Fibroblast of upper back skin (primary cell): Measurements from ENCODE around the gene WDR53.
"Not testable (repeated sequence)": the region's sequence is repeated elsewhere in the genome, so short reads cannot be mapped to it uniquely, and the experiment has no call there.

Source experiments
- DNase-seq: peaks from one replicate; pipeline ENCODE4 v3.0.0-alpha.2; 2013

The WDR53 gene

DNA sequence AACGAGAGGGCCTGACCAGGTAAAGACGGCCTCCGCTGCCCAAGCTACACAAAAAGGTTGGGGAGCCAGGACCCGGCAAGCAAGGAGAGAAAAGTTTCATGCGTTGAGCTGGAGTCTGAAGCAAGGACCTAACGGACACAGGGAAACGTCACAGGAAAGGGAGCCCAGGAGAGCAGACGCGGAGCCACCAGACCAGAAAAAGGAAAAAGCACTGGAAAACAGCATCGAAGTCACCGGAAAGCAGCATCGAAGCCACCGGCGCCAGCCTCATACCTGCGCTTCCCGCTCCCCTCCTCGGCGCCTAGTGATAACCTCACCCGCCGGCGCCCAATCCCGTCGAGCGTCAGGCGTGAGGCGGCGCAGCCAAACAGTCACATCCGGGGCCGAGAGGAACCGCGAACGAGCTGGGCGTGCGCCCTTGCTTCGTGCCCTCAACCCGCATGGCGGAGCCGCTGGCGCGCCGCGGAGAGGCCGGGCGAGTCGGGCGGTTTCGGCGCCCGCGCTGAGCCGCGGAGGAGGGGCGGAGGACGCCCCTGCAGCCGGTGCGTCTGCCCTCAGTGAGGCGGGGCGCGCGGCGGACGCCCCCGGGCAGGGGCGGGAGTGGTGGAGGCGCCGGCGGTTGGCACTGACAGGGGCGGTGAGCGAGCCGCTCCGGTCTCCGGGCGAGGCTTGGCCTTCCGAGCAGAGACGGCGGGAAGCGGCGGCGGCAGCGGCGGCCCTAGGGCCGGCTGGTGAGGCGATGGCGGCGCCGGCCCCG, at the start of gene WDR53, which contains the start of gene FBXO45:
TSS of gene WDR53 (minus strand) at position 309 of the 757 bp plus-strand sequence. CDS start 7,079 bp downstream, outside the sequence.
TSS of gene FBXO45 (plus strand) at position 415 of the 757 bp plus-strand sequence. CDS start at position 740, 325 bp downstream.
- peak; percentile 92 for DNase-seq

DNA sequence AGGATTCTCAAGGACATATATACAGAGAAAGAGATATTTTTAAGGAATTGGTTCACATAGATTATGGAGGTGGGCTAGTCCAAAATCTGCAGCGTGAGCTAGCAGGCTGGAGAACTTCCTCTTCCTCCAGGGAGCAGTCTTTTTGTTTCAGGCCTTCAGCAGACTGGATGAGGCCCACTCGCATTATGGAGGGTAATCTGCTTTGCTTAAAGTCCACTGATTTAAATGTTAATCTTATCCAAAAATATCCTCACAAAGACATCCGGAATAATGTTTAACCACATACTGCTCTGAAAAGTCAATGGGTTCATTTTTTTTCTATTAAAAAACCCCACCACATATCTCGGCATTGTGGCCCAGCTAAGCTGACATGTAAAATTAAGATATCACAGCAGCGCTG, 48.9 kb upstream of the WDR53 start:
- no peak for DNase-seq

DNA sequence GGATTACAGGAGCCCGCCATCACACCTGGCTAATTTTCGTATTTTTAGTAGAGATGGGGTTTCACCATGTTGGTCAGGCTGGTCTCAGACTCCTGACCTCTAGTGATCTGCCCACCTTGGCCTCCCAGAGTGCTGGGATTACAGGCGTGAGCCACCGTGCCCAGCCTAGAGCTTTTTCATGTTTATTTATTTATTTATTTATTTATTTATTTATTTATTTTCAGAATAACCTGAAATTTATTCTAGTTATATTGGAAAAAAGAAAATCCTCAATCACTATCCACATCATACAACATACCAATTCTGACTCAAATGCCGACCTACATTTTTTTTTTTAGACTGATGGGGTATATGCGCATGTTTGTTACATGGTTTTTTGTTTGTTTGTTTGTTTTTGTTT, 46.9 kb upstream of the WDR53 start:
- not testable (repeated sequence) for DNase-seq

DNA sequence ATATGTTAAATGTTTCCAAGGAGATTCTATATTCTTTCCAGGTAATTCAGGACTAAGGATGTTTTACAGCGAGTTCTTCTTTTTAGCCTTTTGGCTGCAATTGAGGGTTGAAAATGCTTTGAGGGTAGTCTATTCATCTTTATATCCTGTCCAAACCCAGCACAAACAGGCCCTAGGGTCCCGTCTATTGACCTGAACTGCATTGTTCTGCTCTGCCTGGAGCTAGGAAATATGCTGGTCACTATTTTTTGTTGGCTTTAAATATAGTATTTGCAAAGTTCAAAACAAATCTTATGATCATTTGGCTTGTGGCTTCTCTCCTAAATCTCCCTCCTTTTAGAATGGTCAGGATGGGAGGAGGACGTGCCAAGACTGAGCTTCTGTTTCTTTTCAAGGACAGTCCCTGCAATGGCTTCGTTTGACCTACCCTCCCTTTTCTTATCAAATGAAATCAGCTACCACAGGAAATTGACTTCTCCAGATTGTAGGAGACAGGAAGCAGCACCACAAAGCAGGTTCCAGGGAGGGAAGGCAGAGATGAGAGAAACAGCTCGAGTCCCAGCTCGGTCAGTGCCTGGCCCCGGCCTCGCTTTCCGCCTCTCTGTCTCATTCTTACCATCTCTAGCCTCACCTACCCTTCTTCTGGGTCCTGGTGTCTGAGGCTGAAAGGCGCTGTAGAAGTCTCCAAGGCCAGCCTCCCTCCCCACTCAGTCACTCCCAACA, 43.6 kb upstream of the WDR53 start:
- no peak for DNase-seq

DNA sequence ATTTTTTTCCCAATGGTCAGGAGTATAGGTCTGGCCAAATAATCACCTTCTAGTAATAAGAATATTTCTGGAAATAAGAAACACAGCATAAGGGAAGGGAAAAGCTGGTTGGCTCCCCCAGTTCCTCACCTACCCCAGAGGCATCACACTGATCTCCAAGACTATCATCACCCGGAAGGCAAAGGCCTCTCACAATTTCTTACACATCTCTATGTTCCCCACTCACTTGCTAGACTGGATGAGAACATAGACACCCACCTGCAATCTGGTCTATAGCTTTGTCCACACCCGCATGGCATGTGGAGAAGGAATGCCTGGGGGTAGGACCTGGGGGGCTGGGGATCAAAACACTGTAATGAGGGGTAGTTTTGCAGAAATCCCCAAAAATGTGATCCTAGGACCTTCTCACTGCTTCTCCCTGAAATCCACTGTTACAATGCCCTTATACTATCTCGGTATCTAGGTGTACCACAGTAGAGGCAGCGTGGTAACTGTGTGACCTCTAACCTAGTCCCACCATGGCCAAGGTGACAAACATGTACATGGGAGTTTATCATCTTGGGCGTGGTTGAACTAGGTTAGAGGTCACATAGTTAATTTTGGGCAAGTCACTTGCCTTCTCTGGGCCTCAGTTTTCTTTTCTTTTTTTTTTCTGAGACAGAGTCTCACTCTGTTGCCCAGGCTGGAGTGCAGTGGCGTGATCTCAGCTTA, 41.6 kb upstream of the WDR53 start:
- no peak for DNase-seq

DNA sequence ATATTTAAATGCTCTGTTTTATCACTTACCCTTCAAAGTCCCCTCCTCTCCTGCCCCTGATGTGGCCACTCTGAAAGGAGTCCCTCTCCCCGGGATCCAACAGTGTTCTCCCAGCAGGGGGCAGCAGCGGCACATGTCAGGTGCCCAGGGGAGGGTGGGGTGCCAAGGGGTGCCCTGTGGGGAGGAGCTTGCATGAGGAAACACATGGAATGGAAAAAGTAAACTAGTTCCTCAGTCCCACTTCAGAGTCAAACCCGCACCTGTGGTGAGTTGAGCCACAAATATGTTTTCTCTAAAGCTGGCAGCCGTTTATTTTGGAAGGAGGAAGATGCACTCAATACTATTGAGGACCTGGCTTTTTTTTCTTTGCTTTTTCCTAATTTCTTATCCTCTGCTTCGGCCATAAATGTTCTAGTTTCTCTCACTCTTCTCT, 41.0 kb upstream of the WDR53 start:
- peak; percentile 68 for DNase-seq

DNA sequence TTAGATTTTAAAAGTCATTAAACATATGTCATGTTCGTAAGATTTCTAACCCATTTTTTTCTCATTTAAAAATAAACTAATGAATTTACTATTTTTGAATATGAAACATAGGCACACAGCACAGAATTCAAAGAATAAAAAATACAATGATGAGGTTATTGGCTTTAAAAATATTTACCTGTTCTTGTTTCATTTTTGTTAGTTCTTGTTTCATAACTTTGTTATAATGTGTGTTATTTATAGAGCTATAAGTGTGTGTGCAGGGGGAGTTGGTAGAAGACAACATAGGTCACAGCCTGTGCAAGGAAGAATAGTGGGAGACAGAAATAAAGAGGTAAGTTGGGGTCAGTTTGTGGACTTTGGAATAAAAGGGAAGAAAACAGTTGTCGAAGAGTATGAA, 40.3 kb upstream of the WDR53 start:
- no peak for DNase-seq

DNA sequence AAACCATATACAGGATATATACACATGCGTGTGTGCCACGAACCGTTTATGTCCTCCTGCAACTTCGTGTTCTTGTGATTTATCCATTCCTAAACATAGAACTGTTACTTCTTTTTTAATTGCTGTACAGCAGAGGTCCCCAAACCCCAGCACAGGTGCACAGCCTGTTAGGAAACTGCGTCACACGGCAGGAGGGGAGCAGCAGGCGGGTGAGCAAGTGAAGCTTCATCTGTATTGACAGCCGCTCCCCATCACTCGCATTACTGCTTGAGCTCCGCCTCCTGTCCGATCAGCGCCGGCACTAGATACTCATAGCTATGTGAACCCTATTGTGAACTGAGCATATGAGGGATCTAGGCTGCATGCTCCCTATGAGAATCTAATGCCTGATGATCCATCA, 36.2 kb upstream of the WDR53 start:
- no peak for DNase-seq

DNA sequence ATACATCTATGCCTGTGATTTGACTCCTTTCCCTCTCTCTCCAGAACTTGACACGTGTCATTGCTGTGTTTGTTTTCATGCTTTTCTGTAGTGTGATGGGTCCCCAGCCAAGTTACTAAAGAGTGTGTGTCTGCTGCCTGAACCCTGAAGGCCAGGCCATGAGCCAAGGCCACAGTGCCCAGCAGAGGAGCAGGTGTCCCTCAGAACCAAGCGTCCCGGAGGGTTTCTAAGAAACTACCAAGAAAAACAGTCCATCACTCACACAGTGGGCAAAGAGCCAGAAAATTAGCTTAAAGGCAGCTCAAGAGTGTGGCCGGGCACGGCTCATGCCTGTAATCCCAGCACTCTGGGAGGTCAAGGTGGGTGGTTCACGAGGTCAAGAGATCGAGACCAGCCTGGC, 35.3 kb upstream of the WDR53 start:
- no peak for DNase-seq

DNA sequence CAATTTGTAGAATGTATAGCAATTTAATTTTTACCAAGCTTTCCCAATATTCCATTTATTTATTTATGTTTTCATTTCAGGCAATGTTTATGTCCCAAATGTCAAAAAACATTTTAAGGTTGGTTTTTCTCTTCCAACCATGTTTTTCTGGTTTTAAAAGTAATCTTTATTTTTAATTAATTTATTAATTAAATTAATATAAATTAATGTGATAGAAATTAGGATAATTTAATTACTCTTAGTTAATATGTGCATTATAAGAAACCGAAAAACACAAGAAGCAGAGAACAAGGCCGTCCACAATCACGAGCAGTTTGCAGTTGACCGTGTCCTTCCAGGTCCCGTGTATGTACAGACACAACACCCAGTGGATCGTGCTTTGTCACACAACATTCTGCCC, 34.3 kb upstream of the WDR53 start:
- DNase-seq = no peak

DNA sequence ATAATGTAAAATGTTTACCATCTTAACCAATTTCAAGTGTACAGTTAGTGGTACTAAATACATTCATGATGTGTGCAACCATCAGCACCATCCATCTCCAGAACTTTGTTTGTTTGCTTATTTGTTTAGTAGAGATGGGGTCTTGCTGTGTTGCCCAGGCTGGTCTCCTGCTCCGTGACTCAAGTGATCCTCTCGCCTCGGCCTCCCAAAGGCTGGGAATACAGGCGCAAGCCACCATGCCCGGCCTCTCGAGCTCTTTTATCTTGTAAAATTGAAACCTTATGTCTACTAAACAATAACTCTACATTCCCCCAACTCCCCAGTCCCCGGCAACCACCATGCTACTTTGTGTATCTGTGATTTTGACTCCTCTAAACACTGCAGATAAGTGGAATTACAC, 32.0 kb upstream of the WDR53 start:
- DNase-seq = no peak

DNA sequence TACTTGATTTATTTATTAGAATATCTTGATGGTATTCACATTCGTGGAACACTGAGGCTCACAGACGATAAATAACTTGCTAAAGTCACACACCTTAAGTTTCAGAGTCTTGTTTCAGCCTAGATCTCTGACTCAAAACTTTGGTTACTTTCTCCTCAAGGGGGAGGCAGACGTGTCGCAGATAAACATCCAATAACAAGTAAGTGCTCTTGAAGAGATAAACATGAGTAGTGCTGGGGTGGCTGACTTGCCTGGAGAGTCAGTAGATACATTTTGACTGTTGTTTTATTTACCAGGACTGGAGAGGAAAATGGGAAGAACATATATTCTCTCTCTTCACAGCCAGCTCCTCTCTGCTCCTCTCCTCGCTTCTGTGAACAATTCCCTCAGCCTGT, 31.4 kb upstream of the WDR53 start:
- DNase-seq = no peak

DNA sequence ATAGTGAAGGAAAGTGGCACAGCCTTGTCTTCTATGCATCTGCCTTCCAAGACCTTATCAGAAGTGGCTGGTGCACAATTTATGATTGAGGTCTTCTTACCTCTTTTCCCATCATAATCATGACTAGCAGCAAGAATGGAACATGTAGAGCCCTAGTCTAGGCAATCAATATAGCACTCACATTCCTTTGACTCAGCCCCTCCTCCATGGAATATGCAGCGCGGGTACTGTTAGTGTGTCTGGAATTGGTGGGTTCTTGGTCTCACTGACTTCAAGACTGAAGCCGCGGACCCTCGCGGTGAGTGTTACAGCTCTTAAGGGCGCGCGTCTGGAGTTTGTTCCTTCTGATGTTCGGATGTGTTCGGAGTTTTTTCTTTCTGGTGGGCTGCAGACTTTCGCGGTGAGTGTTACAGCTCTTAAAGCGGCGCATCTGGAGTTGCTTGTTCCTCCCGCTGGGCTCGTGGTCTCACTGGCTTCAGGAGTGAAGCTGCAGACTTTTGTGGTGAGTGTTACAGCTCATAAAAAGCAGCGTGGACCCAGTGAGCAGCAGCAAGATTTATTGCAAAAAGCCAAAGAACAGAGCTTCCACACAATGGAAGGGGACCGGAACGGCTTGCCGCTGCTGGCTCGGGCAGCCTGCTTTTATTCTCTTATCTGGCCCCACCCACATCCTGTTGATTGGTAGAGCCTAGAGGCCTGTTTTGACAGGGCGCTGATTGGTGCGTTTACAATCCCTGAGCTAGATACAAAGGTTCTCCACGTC, 29.8 kb upstream of the WDR53 start:
- DNase-seq = peak; percentile 7

DNA sequence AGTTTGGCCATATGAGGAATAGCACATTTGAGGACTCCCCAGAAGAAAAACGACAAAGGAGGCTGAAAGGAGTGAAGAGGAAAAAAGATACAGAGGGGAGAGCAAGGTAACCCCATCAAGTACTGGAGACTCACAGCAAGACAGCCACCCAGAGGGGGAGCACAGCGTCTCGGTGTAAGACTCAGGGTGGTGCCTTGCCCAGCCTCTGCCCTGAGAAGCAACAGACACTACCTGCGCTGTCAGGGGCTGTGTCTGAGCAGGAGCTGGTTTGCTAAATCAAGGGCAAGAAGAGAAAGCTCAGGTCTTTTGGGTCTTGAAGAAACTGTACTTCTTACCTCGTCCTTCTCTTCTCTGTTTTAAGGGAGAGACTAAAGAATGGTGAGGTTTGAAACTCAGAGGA, 28.0 kb upstream of the WDR53 start:
- DNase-seq = no peak

DNA sequence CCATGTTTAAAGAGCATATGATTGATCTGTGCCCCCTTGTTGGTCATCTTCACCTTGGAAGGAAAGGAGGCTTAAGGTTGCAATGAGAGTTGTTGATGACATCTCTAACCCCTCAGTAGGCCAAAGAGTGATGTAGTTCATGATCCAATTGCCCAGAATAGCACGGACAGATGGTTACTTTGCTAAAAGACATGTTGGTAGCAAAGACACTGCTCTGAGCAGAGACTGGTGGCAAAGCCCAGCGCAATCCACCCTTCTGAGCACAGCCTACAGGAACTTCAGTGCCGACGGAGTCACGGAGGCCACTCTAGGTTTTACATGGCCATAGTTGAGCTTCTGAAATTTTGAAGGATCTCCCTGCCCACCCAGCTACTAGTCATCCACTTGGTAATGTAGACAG, 21.9 kb upstream of the WDR53 start:
- no peak for DNase-seq

DNA sequence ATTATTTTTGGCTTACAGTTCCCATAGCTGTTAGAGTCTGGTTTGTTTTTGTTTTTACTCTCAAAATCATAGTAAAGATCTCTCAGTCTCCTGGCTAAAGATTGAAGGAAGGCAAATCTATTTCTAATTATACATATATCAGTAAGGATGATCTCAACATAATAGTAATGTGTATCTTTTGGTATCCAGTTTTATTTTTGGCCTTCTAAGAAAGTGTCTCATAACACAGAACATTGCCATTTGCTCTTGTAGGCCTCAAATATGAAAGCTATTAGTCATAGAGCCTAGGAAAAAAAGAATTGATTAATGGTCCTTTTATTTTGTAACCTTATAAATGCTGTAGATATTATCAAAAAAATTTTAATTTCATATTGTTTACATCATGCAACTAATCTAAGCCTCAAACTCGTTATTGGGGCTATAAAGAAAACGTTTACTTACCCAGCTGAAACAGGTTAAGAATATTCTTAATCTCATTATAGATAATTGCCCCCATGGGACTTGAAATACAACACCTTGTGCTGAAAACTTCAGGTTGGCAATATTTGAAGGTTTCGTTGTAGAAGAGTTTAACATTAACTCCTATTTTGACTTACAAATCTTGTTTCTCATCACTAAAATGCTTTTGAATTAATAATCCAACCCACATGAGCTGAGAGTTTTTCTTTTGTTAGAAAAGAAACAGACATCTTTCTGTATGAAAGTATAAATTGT, 16.8 kb upstream of the WDR53 start:
- no peak for DNase-seq

DNA sequence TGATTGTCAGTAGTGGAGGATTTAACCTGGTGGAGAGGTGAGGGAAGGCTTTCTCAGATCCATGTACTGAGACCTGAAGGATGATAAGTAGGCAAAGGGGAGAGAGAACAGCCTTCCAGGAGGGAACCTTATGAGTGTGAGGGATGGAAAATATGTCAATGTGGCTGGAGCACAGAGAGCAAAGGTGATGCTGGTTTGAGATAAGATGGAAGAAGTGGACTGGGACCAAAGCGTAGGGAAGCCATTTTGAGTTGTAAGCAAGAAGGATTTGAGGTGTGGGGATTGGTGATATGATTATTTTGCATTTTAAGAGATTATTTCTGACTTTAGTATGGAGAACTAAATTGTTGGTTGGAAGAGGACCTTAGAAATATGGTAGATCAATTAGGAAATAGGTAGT, 4.0 kb upstream of the WDR53 start:
- no peak for DNase-seq

DNA sequence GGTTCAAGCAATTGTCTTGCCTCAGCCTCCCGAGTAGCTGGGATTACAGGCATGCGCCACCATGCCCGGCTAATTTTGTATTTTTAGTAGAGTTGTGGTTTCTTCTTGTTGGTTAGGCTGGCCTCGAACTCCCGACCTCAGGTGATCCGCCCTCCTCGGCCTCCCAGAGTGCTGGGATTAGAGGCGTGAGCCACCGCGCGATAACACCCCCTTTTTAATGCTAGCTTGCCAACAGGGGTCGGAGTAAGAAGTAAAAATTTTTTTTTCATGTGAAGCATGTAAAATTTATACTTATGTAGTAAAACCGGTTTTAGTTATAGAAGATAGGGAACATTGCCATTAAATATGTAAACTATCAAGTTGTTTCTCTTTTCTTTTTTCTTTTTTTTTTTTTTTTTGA, 2.0 kb upstream of the WDR53 start:
- not testable (repeated sequence) for DNase-seq

DNA sequence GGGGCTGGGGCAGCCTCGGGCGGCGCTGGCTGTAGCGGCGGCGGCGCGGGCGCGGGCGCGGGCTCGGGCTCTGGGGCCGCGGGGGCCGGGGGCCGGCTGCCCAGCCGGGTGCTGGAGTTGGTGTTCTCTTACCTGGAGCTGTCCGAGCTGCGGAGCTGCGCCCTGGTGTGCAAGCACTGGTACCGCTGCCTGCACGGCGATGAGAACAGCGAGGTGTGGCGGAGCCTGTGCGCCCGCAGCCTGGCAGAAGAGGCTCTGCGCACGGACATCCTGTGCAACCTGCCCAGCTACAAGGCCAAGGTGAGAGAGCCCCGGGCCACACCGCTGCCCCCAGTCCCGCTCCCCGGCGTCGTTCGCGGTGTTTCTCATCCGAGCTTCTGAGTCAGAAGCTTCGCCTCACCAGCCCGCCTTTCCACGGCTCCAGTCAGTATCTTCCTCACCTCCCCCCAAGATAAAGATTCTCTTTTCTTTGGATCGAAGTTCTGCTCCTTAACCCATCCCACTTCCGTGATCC, 706 bp upstream of the WDR53 start:
- DNase-seq = peak; percentile 4

DNA sequence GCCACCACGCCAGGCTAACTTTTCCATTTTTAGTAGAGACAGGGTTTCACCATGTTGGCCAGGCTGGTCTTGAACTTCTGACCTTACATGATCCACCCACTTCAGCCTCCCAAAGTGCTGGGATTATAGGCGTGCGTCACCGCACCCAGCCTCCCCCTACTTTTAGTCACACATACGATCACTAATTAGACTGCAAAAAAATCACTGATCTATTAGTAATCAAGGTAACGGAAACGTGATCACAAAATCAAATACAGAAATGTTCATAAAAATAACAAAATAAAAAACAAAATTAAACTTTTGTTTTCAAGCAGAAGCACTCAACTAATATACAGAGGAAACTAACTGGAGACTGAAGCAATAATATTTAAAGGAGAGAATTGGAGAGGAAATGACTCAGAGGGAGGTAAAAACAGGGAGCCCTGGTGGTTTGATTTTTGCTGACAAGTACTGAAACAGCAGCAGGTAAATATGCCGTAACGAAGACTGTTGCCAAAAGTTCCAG, 4.6 kb downstream of the WDR53 start:
- no peak for DNase-seq

DNA sequence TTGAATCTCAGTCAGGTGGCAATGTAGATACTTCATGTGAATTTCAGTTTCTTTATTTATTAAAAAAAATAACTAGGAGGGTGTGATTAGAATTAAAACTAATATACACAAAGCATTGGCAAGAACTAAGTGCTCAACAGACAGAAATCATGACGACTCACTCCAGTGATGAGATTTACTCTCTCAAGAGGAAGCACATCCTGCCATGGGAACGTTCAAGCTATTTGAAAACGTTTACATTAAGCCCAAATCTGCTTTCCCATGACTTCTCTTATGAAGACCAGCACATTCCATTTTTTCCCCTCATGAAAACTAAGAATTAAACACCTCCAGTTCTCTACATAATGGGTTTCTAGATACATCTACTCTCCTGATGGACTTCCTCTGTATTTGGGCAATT, 8.5 kb downstream of the WDR53 start:
- DNase-seq = no peak

DNA sequence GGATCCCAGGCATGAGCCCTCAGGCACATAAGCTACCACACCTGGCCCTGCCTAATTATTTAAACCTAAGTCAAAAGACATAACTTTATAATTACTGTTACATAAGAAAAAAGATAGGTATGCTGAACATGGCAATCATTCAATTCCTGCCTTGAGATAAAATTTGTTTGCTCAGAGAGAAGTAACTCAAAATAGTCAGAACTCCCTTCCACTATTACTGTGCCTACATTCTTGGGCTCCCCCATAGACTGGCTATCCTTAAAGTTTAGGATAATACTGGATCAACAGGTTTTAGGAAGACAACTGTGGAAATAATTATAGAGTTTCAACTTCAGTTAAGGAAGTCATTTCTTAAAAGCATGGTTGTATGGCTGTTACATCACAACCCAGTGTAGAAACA, 9.9 kb downstream of the WDR53 start:
- DNase-seq = no peak
